Fibroblast of lung (primary cell): ENCODE measurements around the gene ERF. TPM values are rescaled to one million over a fixed set of nuclear protein-coding genes. Genes with fewer than 3 reads are reported as not detected.

Source experiments
- DNase-seq, 2 donors: peaks; one replicate each; pipeline versions ENCODE4 v3.0.0 to v3.0.0-alpha.2; 2010; ENCODE audit warnings: low read depth in 2 of 2
- H2AFZ ChIP-seq: 2 replicates; pipeline ENCODE4 v1.5.1; 2012; ENCODE audit warnings: low read length, control low read depth, inconsistent platforms
- H3K27ac ChIP-seq: 2 replicates; pipeline ENCODE4 v1.5.1; 2011; ENCODE audit warnings: low read length, control low read depth; ENCODE audit not compliant: insufficient read depth
- H3K27me3 ChIP-seq: 2 replicates; pipeline ENCODE4 v1.5.1; 2011; ENCODE audit warnings: mild to moderate bottlenecking, low read length; ENCODE audit not compliant: control insufficient read depth, insufficient read depth
- H3K36me3 ChIP-seq: 2 replicates; pipeline ENCODE4 v1.5.1; 2011; ENCODE audit warnings: low read length; ENCODE audit not compliant: control insufficient read depth, insufficient read depth
- H3K4me1 ChIP-seq: 2 replicates; pipeline ENCODE4 v1.5.1; 2011; ENCODE audit warnings: low read length; ENCODE audit not compliant: control insufficient read depth, insufficient read depth; ENCODE audit errors: extremely low read depth
- H3K4me2 ChIP-seq: 2 replicates; pipeline ENCODE4 v1.5.1; 2011; ENCODE audit warnings: low read length, control low read depth; ENCODE audit not compliant: insufficient read depth; ENCODE audit errors: extremely low read depth
- H3K4me3 ChIP-seq, 4 experiments: fragments of 200-600 bp in 1 of 4; sonication (generic) in 1 of 4; replicated peaks in 1 of 4; 2 replicates each; pipeline ENCODE4 v1.5.1; 2011 to 2016; ENCODE audit warnings: low read length in 4 of 4, low read depth in 3 of 4, mild to moderate bottlenecking in 3 of 4, control low read depth in 2 of 4, inconsistent platforms in 1 of 4, mixed read lengths in 1 of 4; ENCODE audit not compliant: insufficient read depth in 1 of 4; ENCODE audit errors: control extremely low read depth in 1 of 4
- H3K79me2 ChIP-seq: 2 replicates; pipeline ENCODE4 v1.5.1; 2012; ENCODE audit warnings: mild to moderate bottlenecking, low read length, inconsistent platforms; ENCODE audit not compliant: control insufficient read depth, insufficient read depth
- H3K9ac ChIP-seq: 2 replicates; pipeline ENCODE4 v1.5.1; 2011; ENCODE audit warnings: mild to moderate bottlenecking, low read length, control low read depth; ENCODE audit not compliant: insufficient read depth
- H3K9me3 ChIP-seq: 2 replicates; pipeline ENCODE4 v1.5.1; 2012; ENCODE audit warnings: low read depth, low read length; ENCODE audit not compliant: control insufficient read depth, insufficient read depth
- H4K20me1 ChIP-seq: 2 replicates; pipeline ENCODE4 v1.5.1; 2011; ENCODE audit warnings: low read length; ENCODE audit not compliant: control insufficient read depth, insufficient read depth; ENCODE audit errors: extremely low read depth
- CTCF ChIP-seq, 2 donors: IDR thresholded peaks in 1 of 2; conservative IDR thresholded peaks in 1 of 2; 1 replicate in 1 of 2; 2 replicates in 1 of 2; pipeline ENCODE4 v1.5.1; 2011 to 2012; ENCODE audit warnings: low read length in 2 of 2, control low read depth in 1 of 2, inconsistent platforms in 1 of 2, low read depth in 1 of 2, mild to moderate bottlenecking in 1 of 2
- EZH2 ChIP-seq: IDR thresholded peaks from 2 replicates; pipeline ENCODE4 v1.5.1; 2012; ENCODE audit warnings: low read length, control low read depth, mild to moderate bottlenecking; ENCODE audit errors: missing control alignments
- polyA plus RNA-seq, 2 donors: library from polyadenylated mRNA; depleted of rRNA in 1 of 2; stranded (reverse) in 1 of 2; unstranded in 1 of 2; fragments of >200 nt; gene quantifications; 2 replicates each; pipeline ENCODE4 v1.2.1, GENCODE V29; 2011 to 2012; ENCODE audit warnings: missing spikeins in 1 of 2
- total RNA-seq: library from RNA; depleted of rRNA; stranded (reverse); fragments of >200 nt; gene quantifications from 2 replicates; pipeline ENCODE4 v1.2.1, GENCODE V29; 2014

The ERF gene
- total and polyA plus RNA-seq, 2 donors (not counting 1 experiment from before 2014, with no cell fraction given) = 13.2 to 36.3 TPM

- peak overlapping the region; percentile 89 for H3K4me2 ChIP-seq
- H3K36me3 ChIP-seq = peaks cover 4% of the 10 kb centered on the region
- no peak for TF ChIP-seq EZH2
- no peak for TF ChIP-seq CTCF (conservative IDR thresholded peaks at IDR 0.05 in 1 of 2, IDR thresholded peaks at IDR 0.05 in 1 of 2; ENCODE audit: low read depth in 1 of 2, low read length in 2 of 2)
- DNase-seq = peak; percentile 65 to 75
- H3K4me3 ChIP-seq = peak overlapping the region in 2 of 4 experiments; percentile 33 to 76
- H3K79me2 ChIP-seq = peaks cover 44% of the 10 kb centered on the region
- no peaks in the 10 kb centered on the region for H3K9me3 ChIP-seq
- no peaks in the 10 kb centered on the region for H4K20me1 ChIP-seq
- H3K27me3 ChIP-seq = no peaks in the 10 kb centered on the region
- no peak overlapping the region for H3K9ac ChIP-seq
- H3K27ac ChIP-seq = peak overlapping the region; percentile 91
- peaks cover 50% of the 10 kb centered on the region for H3K4me1 ChIP-seq
- H2AFZ ChIP-seq = no peak overlapping the region
These were observed 27.2 kb upstream of the ERF start for GRCh38 chr19:42281827-42282762.

- Histone ChIP-seq H3K4me1 (peaks cover 49% of the 10 kb centered on the region), H4K20me1 (no peaks in the 10 kb centered on the region), H3K9me3 (no peaks in the 10 kb centered on the region), H3K9ac (peak overlapping the region; percentile 63), H3K4me3 (peak overlapping the region; percentile 4 to 76 (median 30)), H3K4me2 (peak overlapping the region; percentile 89), H2AFZ (no peak overlapping the region), H3K27me3 (no peaks in the 10 kb centered on the region), H3K79me2 (peaks cover 44% of the 10 kb centered on the region), H3K27ac (peak overlapping the region; percentile 91), H3K36me3 (no peaks in the 10 kb centered on the region)
- no peak for TF ChIP-seq CTCF (conservative IDR thresholded peaks at IDR 0.05 in 1 of 2, IDR thresholded peaks at IDR 0.05 in 1 of 2; ENCODE audit: low read depth in 1 of 2, low read length in 2 of 2)
- TF ChIP-seq EZH2 = no peak
- DNase-seq = peak in 1 of 2 donors; percentile 39
These were observed 26.4 kb upstream of the ERF start for GRCh38 chr19:42281146-42281826.

- Histone ChIP-seq H3K9ac (peak overlapping the region; percentile 35), H3K27ac (peak overlapping the region; percentile 91)
- DNase-seq = peak in 1 of 2 donors; percentile 76
These were observed 25.9 kb upstream of the ERF start for GRCh38 chr19:42280815-42281145.

More at GRCh38 chr19:42280815-42281145, 25.9 kb upstream of the ERF start:
- Histone ChIP-seq H3K4me1 (peaks cover 44% of the 10 kb centered on the region), H4K20me1 (no peaks in the 10 kb centered on the region), H3K27me3 (no peaks in the 10 kb centered on the region), H3K4me2 (peak overlapping the region; percentile 39), H3K9me3 (no peaks in the 10 kb centered on the region), H3K79me2 (peaks cover 42% of the 10 kb centered on the region), H3K4me3 (peak overlapping the region; percentile 33 to 76 (median 56)), H3K36me3 (no peaks in the 10 kb centered on the region), H2AFZ (no peak overlapping the region)
- TF ChIP-seq CTCF (conservative IDR thresholded peaks at IDR 0.05 in 1 of 2, IDR thresholded peaks at IDR 0.05 in 1 of 2; ENCODE audit: low read depth in 1 of 2, low read length in 2 of 2) = no peak
- no peak for TF ChIP-seq EZH2
